RPMI7951 (cell line): Measurements from ENCODE around the gene POU6F2. TPM values are rescaled to one million over a fixed set of nuclear protein-coding genes. Genes with fewer than 3 reads are reported as not detected.
"Not testable (repeated sequence)": the region's sequence is repeated elsewhere in the genome, so short reads cannot be mapped to it uniquely, and the experiment has no call there.

Source experiments
- DNase-seq: peaks from one replicate; pipeline ENCODE4 v3.0.0-alpha.2; 2012; ENCODE audit warnings: low read depth
- total RNA-seq: library from RNA; depleted of rRNA; stranded (reverse); fragments of >200 nt; shearing (Covaris generic); gene quantifications from 2 replicates; pipeline ENCODE4 v1.2.3, GENCODE V29; 2014; rRNA removed

Gene POU6F2, protein sequence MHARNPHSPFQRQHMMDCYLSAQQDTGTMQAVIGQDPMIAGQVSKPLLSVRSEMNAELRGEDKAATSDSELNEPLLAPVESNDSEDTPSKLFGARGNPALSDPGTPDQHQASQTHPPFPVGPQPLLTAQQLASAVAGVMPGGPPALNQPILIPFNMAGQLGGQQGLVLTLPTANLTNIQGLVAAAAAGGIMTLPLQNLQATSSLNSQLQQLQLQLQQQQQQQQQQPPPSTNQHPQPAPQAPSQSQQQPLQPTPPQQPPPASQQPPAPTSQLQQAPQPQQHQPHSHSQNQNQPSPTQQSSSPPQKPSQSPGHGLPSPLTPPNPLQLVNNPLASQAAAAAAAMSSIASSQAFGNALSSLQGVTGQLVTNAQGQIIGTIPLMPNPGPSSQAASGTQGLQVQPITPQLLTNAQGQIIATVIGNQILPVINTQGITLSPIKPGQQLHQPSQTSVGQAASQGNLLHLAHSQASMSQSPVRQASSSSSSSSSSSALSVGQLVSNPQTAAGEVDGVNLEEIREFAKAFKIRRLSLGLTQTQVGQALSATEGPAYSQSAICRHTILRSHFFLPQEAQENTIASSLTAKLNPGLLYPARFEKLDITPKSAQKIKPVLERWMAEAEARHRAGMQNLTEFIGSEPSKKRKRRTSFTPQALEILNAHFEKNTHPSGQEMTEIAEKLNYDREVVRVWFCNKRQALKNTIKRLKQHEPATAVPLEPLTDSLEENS
- not detected in 2 replicates for total RNA-seq

DNA sequence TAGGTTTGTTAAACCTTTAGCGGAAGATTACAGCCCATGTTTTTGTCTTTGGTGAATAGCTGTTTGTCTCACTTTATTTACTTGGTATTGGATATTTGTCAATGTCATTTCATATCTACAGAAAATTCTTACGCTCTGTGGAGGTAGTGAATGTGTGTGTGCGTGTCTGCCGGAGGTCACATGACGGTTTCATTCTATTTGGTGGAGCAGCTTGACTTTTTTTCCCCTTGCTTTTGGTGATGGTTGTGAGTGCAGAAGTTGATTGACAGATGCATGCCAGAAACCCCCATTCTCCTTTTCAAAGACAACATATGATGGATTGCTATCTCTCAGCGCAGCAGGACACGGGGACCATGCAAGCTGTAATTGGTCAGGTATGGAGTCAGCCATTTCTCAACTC is at the start of gene POU6F2:
POU6F2 (plus strand) TSS at position 225 of the 400 bp plus-strand sequence; CDS start at position 270, 45 bp downstream.
- no peak for DNase-seq

DNA sequence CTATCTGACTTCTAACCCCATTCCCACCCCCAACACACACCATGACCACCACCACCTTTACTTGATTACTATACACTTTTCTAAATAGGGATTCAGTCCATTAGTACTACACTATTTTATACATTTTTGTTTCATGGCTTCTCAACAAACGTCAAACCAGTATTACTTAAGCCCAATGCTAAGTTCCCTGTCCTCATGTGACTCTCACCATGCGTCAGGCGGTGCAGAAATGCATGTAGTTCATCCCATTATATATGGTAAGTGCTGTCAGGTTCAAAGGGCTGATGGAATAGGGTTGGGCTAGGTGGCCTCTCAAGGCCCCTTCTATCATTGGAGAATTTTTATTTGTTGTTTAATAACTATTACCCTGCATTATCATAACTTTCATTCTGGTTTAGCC is 49.2 kb upstream of the POU6F2 start:
- DNase-seq = no peak

DNA sequence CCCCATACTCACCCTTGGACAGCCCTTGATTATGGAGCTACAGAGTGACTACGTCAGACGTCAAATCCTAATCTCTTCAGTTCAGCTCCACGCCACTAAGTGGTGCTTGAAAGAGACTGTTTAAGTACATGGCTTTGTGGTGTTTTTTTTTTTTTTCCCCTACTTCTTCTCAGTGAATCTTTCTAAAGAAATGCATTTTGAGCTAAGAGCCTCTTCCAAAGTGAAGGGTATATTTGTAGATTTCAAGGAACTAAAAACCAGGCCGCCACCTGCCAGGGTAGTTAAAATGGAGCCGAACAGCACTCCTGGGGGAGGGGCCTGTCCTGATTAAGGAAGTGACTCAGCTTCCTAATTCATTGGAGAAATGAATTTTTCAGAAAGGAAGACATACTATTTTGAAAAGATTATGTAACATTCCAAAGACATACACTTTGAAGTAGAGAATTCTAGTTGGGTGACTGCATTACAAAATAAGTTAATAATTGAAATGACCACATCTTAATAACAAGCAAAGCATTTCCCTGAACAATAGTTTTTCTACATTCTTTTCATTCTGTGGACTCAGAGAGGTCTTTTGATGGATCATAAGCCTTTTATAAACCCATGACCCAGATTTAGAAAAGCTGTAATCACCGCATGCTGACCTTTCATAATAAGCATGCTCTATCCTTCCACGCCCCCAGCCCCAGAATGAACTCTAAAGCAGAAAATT is 48.1 kb upstream of the POU6F2 start:
- DNase-seq = no peak

DNA sequence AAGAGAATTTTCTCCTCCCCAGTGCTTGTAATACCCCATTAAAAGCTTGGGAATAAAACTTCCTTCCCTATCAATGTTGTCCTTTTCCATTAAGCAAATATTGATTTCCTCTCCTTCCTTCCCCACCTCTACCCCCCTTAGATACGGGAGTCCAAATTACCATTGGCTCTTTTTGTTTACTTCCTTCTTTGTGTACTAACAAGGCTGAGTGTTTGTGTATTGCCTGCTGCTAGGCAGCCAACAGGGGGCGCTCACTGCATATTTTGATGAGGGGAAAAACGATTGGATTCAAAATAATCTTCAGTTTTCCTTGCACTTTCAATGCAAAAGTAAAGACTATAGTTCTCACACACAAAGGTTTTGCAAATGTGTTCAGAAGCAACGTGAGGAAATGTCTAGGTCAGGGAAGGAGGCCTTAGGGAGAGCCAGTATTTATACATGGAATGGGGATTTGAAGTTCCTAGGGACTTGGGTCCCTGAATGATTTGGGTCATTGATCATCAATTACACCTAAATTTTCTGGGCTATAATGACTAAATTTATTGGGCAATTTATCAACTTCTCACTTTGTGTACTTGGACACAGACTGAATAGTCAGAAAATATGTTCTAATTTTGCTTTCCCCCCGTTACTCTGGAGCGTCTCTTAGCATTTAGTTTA is 45.1 kb upstream of the POU6F2 start:
- DNase-seq = peak; percentile 46

DNA sequence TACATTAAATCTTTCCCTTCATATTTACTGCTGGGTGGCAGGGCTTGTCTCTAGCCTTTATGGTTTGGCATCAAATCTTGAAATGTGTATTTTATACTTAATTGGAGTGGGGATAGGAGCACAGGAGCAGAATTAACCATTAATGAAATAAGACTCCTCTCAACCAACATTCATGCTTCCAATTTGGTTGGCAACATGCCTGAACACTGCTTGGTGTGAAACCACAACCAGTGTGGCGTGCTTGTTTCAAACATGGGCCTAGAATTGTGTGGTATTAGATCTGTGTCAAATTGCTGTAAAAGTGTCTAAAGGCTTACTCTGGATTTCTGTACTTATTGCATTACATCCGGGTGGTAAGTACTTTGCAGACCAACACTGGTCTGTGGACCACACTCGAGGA is 43.7 kb upstream of the POU6F2 start:
- DNase-seq = no peak

DNA sequence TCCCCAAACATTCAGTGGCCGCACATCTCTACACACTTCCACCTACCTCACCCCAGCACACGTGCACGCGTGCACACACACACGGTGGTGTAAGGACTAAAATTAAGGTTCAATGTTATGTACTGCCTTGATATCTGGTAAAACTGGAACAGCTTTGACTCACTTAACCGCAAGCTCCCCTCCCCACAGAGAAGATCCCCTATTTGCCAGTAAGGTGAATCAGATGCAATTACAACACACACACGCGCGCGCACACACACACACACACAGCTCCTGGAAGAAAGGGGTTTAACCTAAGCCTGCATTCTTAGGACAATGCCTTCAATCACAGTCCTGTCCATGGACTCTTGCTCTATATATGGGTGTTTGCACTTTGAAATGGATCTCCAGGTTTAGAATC is 43.2 kb upstream of the POU6F2 start:
- DNase-seq = no peak

DNA sequence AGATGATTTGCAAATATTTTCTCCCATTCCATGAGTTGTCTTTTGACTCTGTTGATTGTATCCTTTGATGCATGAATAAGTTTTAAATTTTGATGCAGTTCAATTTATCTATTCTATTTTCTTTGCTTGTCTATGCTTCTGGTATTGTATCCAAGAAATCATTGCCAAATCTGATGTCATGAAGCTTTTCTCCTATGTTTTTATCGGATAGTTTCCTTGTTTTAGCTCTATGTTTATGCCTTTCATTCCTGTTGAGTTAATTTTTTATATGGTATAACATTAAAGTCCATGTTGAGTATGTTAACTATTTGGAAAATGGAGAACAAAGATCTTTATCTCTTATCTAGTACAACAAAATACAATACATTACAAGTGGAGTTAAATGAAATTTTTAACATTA is 41.1 kb upstream of the POU6F2 start:
- no peak for DNase-seq

DNA sequence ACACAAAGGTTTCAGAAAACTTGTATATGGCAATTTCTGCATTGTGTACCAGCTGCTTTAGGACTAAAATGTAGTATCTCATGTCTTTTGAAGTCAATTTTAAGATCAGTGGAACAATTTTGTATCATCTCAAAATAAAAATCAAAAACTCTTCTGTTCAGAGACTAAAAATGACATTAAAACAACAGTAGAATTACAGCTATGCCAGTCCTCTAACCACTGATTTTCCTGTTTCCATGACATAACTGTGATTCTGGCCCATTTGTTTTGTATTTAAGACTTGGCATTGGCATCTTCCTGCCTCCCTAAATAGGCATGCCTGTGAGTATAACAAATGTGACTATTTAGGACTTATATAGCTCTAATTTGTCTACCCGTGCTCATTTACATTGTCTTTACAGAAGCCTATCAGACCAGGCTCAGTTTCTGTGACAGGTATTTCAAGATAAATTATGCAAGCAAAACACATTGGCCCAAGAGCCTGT is 39.7 kb upstream of the POU6F2 start:
- DNase-seq = no peak

DNA sequence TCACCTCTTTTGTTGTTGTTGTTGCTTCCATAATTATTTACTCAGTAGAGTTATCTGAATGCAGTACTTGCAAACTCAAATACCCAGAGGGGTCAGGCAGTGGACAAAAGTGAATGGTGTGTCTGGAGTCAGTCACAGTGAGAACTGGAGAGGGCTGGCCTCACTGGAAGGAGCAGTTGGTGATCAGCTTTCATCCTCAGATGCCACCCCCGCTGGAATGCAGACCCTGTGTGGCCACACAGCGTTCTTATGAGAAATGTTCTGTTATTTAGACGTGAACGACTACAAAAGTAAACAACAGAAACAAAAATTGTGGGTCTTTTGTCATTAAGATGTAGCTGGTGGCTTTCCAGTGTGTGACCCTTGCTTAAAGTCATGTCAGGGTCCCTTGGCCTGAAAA is 39.1 kb upstream of the POU6F2 start:
- no peak for DNase-seq

DNA sequence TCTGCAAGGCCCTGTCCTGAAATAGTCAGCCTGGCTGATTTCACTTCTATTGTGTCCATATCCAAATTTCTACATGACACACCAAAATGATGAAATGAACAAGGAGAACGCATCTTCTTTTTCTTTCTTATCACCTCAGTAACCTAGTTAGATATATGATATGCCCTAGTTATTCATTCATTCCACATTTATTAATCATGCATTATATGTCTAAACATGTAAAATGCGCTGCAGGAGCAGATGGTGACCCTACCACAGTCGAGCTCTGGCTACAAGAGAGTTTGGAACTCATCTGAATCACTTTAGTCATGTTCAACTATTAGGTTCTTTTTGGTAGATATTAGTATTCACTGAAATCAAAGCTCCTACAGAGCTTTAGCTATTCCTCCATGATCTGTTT is 36.9 kb upstream of the POU6F2 start:
- no peak for DNase-seq

DNA sequence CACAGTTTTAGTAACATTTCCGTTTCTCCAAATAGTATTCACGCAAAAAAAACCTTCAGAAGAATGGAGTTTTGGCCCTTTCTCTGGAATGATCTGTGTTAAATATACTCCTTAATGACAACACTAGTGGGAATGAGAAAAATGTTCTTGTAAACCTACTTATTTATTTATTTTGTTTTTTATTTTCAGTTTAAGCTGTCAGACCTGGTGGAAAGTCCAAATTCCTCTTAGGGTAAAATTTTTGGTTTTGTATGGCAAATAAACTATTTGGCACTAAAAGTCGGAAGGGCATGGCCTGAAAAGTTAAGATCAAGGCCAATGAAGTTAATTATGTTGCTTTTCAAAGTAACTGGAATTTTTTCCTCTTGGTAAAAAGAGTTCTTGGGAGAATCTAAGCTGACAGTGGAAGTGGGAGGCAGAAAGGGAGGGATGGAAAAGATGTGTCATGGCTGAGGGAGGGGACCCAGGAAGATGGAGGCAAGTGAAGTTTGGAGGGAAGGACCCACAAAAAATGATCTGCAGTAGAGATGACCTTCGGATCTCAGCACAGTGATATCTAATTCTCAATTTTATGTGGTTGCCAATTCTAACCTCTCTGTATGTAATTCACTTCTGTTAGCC is 35.2 kb upstream of the POU6F2 start:
- DNase-seq = no peak

DNA sequence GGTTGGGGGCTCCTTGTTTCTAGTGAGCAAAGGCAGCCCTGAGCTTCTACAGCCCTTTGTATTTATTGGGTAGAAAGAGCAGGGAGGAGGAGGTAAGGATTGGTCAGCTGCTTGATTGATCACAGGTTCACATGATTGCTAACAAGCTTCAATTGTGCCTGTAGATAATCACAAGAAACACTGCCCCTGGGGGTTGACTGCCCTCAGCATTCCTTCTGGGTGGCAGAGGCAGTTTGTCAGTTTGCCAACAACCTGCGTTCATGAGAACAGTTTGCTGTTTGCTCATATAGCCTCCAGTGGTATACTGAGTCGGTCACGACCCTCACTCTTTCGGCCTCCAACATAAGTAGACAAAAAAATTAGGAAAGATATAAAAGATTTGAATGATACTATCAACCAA is 30.2 kb upstream of the POU6F2 start:
- not testable (repeated sequence) for DNase-seq

DNA sequence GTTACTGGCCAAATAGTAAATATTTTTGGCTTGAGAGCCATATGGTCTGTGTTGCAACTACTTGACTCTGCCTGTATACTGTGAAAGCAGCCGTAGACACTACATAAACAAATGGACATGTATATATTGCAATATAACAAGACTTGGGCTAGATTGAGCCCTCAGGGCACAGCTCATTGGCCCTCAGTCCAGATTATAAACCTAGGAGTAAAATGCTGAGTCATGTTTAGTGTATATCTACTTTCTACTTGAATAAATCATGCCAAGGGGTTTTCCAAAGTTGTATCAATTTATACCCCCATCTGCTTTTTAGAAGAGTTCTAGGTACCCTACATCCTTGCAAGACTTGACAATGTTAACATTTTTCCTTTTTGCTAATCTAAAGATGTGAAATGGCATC is 27.4 kb upstream of the POU6F2 start:
- DNase-seq = peak; percentile 38

DNA sequence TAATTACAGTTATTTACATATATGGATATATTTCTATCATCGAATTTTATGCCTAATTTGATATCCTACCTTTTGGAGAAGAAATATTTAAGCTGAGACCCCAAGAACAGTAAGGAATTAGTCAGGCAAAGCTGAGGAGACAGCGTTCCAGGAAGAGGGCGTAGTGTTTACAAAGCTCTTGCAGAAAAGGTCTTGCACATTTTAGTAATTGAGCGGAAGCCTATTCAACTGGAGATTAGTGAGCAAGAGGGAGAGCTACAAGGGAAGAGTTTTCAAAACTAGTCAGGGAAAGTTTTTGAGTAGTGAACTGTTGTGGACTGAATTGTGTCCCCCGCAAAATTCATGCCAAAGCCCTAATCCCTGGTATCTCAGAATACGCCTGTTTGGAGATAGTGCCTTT is 26.5 kb upstream of the POU6F2 start:
- no peak for DNase-seq

DNA sequence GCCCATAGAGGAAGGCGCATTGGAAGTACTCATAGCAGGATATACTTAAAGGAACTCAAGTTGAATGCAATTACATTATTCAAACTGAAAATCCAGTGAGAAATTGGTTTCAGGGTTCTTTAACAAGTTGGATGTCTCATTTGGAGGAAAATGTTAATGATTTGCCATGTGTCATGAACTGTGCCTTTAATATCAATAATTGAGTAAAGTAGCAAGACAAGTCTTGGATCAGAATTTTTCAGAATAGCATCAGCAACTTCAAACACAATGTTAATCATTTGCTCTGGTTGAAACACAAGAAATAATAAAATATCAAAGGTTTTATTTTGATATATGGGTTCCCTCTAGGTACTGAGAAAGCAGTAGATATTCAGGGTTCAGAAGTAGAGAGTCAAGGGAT is 24.5 kb upstream of the POU6F2 start:
- DNase-seq = no peak

DNA sequence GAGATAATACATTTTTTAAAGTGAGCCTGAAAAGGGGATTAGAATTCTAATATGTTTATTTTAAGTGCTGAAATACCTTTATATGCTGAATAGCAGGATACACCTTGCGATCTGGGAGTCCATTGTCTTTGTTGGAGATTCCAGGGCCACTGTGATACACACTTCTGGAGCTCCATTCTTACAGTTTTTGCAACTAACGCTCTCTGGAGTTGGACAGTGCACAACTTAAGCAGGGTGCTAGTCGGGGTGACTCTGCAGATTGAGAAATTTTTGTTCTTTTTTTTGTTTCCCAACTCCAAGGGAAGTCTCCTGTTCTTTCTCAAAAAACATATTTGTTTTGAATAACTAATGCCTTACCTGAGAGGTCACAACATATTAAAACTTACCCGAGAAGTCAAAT is 23.7 kb upstream of the POU6F2 start:
- no peak for DNase-seq

DNA sequence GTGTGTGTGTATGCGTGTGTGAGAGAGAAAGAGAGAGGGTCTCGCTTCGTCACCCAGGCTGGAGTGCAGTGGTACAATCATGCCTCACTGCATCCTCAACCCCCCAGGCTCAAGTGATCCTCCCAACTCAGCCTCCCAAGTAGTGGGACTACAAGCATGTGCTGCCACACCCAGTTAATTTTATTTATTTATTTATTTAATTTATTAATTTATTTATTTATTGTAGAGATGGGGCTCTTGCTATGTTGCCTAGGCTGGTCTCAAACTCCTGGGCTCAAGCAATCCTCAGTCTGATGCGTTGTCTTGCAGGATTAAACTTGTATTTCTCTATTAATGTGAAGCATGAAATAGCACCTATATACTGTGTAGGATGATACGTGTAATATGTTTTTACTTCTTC is 21.8 kb upstream of the POU6F2 start:
- no peak for DNase-seq

DNA sequence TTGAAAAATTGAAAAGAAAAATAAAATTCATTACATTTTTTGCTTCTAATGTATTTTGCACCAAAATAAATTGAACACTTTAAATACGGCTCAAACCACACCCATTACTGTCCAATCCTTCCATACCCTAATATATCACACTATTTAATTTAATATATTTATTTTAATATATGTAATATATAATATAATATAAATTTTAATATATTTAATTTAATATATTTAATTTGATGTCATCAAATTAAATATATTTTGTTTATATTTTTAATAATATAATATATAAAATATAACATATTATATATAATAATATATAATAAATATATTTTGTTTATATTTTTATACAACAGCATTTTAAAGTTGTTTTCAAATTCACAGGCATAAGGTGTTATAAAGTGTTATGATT is 15.7 kb upstream of the POU6F2 start:
- DNase-seq = no peak

DNA sequence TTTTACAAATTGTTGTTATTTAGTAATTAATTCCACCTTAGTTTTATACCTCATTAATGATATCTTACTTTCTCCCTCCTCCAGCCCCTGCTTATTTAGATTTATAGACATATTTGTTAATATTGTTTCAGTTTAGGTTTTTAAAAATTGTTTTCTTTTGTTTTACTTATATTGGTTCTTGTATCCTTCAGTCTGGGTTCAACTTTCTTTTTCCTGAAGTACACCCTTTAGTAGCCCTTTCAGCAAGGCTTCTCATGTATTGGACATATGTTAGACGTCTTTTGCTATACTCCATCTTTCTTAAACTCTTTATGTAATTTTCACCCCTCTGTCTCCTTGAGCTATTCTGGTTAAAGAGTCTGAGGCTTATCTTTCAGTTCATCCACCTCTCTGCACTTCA is 12.8 kb upstream of the POU6F2 start:
- no peak for DNase-seq

DNA sequence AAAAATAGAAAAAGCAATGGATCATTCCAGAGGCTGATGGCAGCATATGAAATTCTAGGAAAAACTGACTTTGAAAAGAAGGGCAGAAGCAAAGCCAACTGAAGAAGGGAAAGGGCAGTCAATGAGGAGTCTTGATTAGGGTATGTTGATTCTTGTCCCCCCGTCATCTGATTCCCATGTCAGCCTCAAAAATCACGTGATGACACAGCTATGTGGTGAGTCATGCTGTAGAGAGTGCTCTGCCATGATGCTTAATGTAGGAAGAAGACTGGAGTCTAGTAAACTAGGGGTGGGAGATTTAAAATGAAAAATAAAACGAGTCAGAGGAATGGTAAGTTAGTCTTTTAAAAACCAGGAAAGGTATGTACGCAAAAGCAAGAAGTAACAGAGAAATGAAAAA is 3.9 kb upstream of the POU6F2 start:
- peak; percentile 23 for DNase-seq

DNA sequence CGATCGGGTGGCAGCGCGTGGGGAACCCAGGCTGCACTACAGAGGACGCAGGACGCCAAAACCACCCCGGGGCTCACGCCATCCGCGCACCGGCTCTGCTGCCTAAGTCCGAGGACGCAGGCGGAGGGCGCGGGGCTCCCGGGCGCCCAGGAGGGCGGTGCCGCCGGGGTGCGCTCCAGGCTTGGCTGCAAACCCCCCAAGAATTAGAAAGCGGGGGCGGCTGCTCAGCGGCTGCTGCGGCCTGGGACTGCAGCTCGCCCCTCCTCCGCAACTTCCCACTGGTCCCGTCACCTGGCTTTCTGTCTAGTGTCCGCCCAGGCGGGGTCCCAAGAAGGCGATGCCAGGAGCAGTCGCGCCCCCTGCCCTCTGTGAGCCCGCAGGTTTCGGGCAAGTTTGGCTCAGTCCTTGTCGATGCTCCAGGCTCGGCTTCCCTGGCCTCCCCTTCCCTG is 1.7 kb upstream of the POU6F2 start:
- DNase-seq = no peak
